Measurements from ENCODE around the gene CPA5. TPM values are rescaled to one million over a fixed set of nuclear protein-coding genes. Genes with fewer than 3 reads are reported as not detected.

Gene CPA5
- total RNA-seq, 2 donors from 2014 or later: not detected

DNA sequence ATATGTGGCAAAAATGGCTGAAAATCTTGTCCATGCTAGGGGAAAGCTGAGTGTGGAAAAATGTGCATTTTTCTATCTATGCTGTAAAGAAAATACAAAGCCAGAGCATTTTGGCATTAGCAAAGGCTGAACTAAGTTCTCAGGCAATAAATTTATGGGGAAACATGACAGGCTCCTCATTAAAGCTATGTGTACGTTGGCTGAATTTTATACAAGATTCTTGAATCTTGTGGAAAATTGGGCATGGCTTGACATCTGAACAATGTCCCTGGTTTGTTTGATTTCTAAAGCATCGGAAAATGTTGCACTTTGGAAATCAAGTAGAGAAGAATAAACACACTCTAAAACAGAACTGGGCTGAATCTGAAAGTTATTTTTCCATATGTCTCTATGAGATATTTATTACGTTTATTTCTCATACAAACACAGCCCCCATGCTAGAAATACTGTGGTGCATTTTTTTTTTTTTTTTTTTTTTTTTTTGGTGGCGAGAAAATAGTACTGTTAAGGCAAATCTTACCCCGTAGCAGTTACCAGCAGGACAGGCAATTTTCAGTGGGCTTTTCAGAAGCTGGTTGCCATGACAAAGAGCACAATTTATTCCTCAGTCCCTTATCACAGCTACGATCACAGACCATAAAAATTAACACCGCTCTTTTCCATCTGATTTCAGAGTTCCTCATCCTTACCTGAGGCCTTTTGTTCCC lies 52.6 kb downstream of the CPA5 start:
- H3K36me3 ChIP-seq (ENCODE audit: control insufficient read depth, insufficient read depth, low read length): no peaks in the 10 kb centered on the region
- H3K36me3 Mint-ChIP-seq (ENCODE audit: low read depth): no peaks in the 10 kb centered on the region
- H3K4me3 Mint-ChIP-seq: no peak overlapping the region
- H3K4me1 ChIP-seq (ENCODE audit: control insufficient read depth, insufficient read depth, low read length): peaks cover 5% of the 10 kb centered on the region
- no peak overlapping the region for H3K4me3 ChIP-seq (ENCODE audit: low read length)
- H3K27ac Mint-ChIP-seq: no peak overlapping the region
- H3K4me1 Mint-ChIP-seq: peaks cover 13% of the 10 kb centered on the region
- H3K27ac ChIP-seq (ENCODE audit: low read depth, low read length): no peak overlapping the region
- no peaks in the 10 kb centered on the region for H3K27me3 ChIP-seq (ENCODE audit: control insufficient read depth, insufficient read depth, low read length, poor library complexity, severe bottlenecking)
- WGBS, 2 experiments (ENCODE audit: insufficient coverage in 1 of 2, insufficient read length in 1 of 2): 78 to 92% methylated on average over 4 to 6 of the region's 7 CpGs
- no peak overlapping the region for H3K9ac ChIP-seq (ENCODE audit: extremely low read depth, low read length, poor library complexity, severe bottlenecking)
- no peaks in the 10 kb centered on the region for H3K9me3 ChIP-seq (ENCODE audit: control insufficient read depth, low read length)
- no peaks in the 10 kb centered on the region for H3K9me3 Mint-ChIP-seq
- no peak for TF ChIP-seq CTCF (conservative IDR thresholded peaks at IDR 0.05)
- DNase-seq: no peak
- H3K27me3 Mint-ChIP-seq (ENCODE audit: insufficient read depth): no peaks in the 10 kb centered on the region

DNA sequence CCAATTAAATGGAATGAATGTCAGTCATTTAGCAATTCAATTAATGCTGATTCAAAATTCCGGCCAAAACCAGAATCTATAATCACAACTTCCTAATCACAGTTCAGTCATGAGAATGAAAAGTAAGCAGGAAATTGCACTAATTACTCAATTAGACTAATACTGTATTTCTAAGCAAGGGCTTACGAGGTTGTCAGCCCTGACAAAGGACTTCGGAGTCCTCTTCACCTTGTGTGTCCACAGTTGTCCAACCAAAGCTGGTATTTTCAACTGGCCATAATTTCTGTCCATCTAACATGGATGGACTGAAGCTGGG lies 53.1 kb downstream of the CPA5 start:
- Histone ChIP-seq H3K36me3 (ENCODE audit: control insufficient read depth, insufficient read depth, low read length) (no peaks in the 10 kb centered on the region), H3K9me3 (ENCODE audit: control insufficient read depth, low read length) (no peaks in the 10 kb centered on the region), H3K27me3 (ENCODE audit: control insufficient read depth, insufficient read depth, low read length, poor library complexity, severe bottlenecking) (no peaks in the 10 kb centered on the region), H3K9ac (ENCODE audit: extremely low read depth, low read length, poor library complexity, severe bottlenecking) (no peak overlapping the region), H3K4me1 (ENCODE audit: control insufficient read depth, insufficient read depth, low read length) (peaks cover 5% of the 10 kb centered on the region), H3K4me3 (ENCODE audit: low read length) (no peak overlapping the region), H3K27ac (ENCODE audit: low read depth, low read length) (no peak overlapping the region)
- DNase-seq: no peak
- WGBS, 2 experiments (ENCODE audit: insufficient coverage in 1 of 2, insufficient read length in 1 of 2): 91 to 100% methylated on average over 1 to 3 of the region's 3 CpGs
- TF ChIP-seq CTCF (conservative IDR thresholded peaks at IDR 0.05): no peak
- no peak overlapping the region for H3K4me3 Mint-ChIP-seq
- no peaks in the 10 kb centered on the region for H3K36me3 Mint-ChIP-seq (ENCODE audit: low read depth)
- no peaks in the 10 kb centered on the region for H3K9me3 Mint-ChIP-seq
- H3K27me3 Mint-ChIP-seq (ENCODE audit: insufficient read depth): no peaks in the 10 kb centered on the region
- H3K4me1 Mint-ChIP-seq: peaks cover 13% of the 10 kb centered on the region
- H3K27ac Mint-ChIP-seq: no peak overlapping the region

DNA sequence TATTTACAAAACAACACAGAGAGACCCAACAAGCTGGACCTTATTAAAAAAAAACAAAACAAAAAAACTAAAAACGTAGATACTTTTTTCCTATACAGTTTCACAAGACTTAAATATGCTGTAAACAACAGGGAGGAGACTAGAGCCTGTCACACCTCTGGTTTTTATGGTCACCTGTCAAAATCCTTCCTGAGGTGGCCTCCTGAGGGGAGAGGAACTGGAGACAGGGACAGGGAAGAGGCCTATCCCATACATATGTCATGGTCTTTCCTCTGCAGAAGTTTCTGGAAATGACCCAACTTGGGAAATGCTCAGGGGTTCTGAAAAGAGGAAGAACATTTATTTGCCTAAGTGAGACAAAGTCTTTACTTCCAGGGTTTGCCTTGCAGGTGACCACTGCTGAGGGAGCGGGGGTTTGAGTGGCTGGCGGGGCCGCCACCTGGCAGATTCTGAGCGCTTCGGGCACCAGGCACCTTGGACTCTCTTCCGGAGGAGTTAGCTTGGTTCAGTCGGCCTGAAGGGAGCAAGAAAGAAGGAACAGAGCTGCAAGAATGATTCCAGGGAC lies 54.0 kb downstream of the CPA5 start:
- no peak for TF ChIP-seq CTCF (conservative IDR thresholded peaks at IDR 0.05)
- Histone ChIP-seq H3K4me1 (ENCODE audit: control insufficient read depth, insufficient read depth, low read length) (peaks cover 5% of the 10 kb centered on the region), H3K27ac (ENCODE audit: low read depth, low read length) (no peak overlapping the region), H3K27me3 (ENCODE audit: control insufficient read depth, insufficient read depth, low read length, poor library complexity, severe bottlenecking) (no peaks in the 10 kb centered on the region), H3K4me3 (ENCODE audit: low read length) (no peak overlapping the region), H3K9ac (ENCODE audit: extremely low read depth, low read length, poor library complexity, severe bottlenecking) (no peak overlapping the region), H3K36me3 (ENCODE audit: control insufficient read depth, insufficient read depth, low read length) (no peaks in the 10 kb centered on the region), H3K9me3 (ENCODE audit: control insufficient read depth, low read length) (no peaks in the 10 kb centered on the region)
- no peaks in the 10 kb centered on the region for H3K27me3 Mint-ChIP-seq (ENCODE audit: insufficient read depth)
- H3K36me3 Mint-ChIP-seq (ENCODE audit: low read depth): no peaks in the 10 kb centered on the region
- peak overlapping the region; percentile 53 for H3K27ac Mint-ChIP-seq
- peaks cover 13% of the 10 kb centered on the region for H3K4me1 Mint-ChIP-seq
- H3K9me3 Mint-ChIP-seq: no peaks in the 10 kb centered on the region
- DNase-seq: no peak
- 92 to 100% methylated on average over 6 to 8 of the region's 8 CpGs for WGBS, 2 experiments (ENCODE audit: insufficient coverage in 1 of 2, insufficient read length in 1 of 2)
- H3K4me3 Mint-ChIP-seq: no peak overlapping the region

All from endodermal cell (in vitro differentiated cells).